Measurements from ENCODE around the gene NPFFR2. TPM values are rescaled to one million over a fixed set of nuclear protein-coding genes. Genes with fewer than 3 reads are reported as not detected.

The NPFFR2 gene
- total and polyA plus RNA-seq, 9 of the 15 experiments (the other 6 are each of a cell fraction or from before 2014, with no cell fraction given), result 0.15 to 0.98 (median 0.48) TPM

GRCh38 chr4:72144241-72144640 is 112.4 kb downstream of the NPFFR2 start (continued):
- no peak for TF ChIP-seq MGA (IDR thresholded peaks at IDR 0.05)
